ENCODE data around the gene RNASE4.
"Not testable (repeated sequence)": the region's sequence is repeated elsewhere in the genome, so short reads cannot be mapped to it uniquely, and the experiment has no call there.

RNASE4 gene

DNA sequence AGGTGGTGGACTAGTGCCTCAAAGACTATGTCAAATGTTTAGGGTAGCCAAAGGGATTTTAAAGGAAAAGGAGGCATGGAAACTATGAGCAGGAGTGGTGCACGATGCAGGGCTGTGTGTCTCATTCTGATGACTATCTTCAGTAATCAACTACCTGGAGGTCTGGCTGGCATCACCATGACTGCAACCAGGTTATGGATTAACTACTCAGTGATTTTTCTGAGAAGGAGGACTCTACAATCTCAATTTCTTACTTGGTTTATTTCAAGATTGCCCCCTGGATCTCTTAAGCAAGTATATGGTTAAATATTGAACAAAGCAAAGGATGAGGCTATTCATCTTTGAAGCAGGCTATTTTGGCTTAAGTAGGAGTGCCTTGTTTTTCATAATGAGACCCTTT lies 42.2 kb downstream of the RNASE4 start:
- no peak overlapping the region for H3K4me3 ChIP-seq (replicated peaks in 1 of 2; ENCODE audit: low read depth in 2 of 2, low read length in 2 of 2)
- no peak for DNase-seq (ENCODE audit: low read depth in 2 of 2)
- TF ChIP-seq, protein P1, sequence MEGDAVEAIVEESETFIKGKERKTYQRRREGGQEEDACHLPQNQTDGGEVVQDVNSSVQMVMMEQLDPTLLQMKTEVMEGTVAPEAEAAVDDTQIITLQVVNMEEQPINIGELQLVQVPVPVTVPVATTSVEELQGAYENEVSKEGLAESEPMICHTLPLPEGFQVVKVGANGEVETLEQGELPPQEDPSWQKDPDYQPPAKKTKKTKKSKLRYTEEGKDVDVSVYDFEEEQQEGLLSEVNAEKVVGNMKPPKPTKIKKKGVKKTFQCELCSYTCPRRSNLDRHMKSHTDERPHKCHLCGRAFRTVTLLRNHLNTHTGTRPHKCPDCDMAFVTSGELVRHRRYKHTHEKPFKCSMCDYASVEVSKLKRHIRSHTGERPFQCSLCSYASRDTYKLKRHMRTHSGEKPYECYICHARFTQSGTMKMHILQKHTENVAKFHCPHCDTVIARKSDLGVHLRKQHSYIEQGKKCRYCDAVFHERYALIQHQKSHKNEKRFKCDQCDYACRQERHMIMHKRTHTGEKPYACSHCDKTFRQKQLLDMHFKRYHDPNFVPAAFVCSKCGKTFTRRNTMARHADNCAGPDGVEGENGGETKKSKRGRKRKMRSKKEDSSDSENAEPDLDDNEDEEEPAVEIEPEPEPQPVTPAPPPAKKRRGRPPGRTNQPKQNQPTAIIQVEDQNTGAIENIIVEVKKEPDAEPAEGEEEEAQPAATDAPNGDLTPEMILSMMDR (IDR thresholded peaks at IDR 0.05; ENCODE audit: low read depth, low read length), result no peak

DNA sequence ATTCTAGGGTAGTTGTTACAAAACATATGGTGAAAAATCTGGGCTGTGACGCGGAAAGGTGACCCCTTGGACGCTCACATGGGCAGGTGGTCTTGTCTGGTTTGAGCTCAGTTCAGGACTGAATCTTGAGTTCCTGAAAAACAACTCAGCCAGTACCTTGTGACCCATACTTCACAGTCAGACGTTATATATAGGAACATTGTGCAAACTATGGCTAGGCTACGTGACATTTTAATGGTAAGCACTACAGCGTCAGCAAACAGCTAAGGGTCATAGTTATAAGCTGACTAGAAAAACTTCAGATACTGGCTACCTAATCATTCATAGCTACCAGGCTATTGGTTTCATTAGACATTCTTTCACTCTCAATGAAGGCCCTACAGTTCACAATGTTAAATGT lies 46.5 kb downstream of the RNASE4 start:
- DNase-seq (ENCODE audit: low read depth in 2 of 2), result no peak
- no peak overlapping the region for H3K4me3 ChIP-seq (replicated peaks in 1 of 2; ENCODE audit: low read depth in 2 of 2, low read length in 2 of 2)
- TF ChIP-seq, protein P1 (IDR thresholded peaks at IDR 0.05; ENCODE audit: low read depth, low read length), result no peak

DNA sequence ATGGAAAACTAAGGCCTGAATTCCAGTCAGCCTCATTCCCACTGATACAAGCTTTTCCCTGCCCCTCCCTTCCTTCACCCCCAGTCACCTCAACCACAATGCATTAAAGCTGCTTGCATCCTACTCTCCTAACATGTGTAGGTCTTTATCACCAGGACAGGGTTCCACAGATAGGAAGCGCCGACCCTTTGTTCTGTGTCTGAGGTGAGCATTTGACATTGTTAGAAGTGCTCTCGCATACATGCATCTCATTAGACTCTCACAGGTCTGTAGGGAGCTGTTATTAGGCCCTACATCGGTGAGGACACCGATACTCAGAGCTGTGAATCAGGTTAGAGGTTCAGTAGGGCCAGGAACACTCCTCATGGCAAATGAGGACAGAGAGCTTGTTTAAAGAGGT lies 48.1 kb downstream of the RNASE4 start:
- H3K4me3 ChIP-seq (replicated peaks in 1 of 2; ENCODE audit: low read depth in 2 of 2, low read length in 2 of 2), result no peak overlapping the region
- DNase-seq (ENCODE audit: low read depth in 2 of 2), result no peak
- TF ChIP-seq, protein P1 (IDR thresholded peaks at IDR 0.05; ENCODE audit: low read depth, low read length), result no peak

DNA sequence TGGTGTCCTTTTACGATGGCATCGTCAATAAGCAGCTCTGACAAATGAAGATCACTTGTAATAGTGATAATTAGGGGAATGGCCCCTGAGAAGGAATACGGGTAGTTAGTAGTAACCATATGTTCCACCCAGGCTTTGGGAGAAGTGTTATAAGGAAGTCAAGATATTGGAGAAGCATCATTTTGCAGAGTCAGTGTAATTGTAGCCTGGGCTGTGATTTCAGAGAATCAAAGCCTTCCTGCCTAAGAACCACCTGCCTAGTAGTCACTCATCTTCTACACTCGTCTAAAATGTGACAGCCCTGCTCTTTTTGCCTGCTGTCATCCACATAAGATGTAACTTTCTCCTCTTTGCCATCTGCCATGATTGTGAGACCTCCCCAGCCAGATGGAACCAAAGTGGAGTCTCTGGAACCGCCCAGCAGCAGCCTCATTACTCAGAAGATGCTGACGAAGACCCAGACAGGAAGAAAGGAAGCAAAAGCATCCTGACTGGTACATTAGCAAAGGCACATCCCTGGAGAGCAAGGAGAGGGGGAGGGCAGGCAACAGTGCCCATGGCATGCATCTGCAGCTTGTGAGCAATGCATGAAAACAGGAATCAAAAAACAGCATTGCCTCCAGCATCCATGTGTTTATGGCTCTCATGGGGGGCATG lies 48.7 kb downstream of the RNASE4 start:
- no peak for DNase-seq (ENCODE audit: low read depth in 2 of 2)
- no peak overlapping the region for H3K4me3 ChIP-seq (replicated peaks in 1 of 2; ENCODE audit: low read depth in 2 of 2, low read length in 2 of 2)
- TF ChIP-seq, protein P1 (IDR thresholded peaks at IDR 0.05; ENCODE audit: low read depth, low read length), result no peak

DNA sequence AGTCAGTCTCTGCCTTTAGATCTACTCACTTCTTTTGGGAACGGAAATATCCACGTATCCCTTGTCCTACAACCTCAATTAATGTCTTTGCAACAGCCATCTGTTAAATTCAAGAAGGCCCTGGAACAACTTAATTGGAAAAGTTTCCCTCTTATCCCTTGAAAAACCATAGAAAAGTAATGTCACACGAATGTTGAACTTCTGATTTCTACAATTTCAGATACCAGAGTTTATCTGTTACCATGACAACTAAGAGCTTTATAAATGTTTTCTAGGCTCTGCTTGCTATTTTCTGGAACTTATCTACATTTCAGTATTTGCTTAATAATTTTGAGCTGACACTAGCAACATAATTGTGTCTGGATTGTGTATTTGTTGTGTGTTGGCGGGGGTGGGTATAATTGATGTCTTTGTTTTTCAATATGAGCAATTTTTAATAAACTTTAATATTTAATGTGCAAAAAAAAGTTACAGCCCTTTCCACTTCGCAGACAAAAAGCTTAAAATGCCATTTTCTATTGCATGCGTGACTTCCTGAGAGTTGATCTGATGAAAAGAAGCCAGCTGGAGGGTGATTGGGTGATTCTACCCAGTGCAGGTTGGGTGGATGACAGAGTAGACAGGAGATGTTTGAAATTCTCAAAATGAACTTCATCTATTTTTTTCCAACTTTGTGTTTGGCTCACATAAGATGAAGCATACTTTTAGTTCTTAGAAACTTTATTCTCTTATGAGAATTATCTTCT lies 49.5 kb downstream of the RNASE4 start:
- no peak for DNase-seq (ENCODE audit: low read depth in 2 of 2)
- TF ChIP-seq, protein P1 (IDR thresholded peaks at IDR 0.05; ENCODE audit: low read depth, low read length), result no peak

DNA sequence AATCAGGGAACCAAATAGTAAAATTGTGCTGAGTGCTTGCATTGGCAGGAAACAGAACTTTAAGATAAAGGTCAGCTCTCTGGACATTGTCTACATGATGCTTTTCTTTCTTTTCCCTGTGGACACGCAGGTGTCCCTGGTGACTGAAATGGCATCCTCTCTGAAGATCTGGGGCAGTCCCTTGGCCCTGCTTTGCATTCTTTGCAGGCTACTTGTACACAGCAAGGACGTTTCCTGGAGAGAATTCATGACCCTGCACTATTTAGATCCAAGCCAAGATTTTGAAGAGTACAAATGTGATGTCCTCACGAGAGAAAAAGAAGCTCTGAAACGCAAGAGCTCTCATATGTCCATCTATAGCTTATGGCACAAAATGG lies 50.1 kb downstream of the RNASE4 start:
- no peak for DNase-seq (ENCODE audit: low read depth in 2 of 2)
- no peak overlapping the region for H3K4me3 ChIP-seq (replicated peaks in 1 of 2; ENCODE audit: low read depth in 2 of 2, low read length in 2 of 2)
- TF ChIP-seq, protein P1 (IDR thresholded peaks at IDR 0.05; ENCODE audit: low read depth, low read length), result no peak

More for the DNA sequence above, 49.5 kb downstream of the RNASE4 start:
- H3K4me3 ChIP-seq (replicated peaks in 1 of 2; ENCODE audit: low read depth in 2 of 2, low read length in 2 of 2), result no peak overlapping the region

DNA sequence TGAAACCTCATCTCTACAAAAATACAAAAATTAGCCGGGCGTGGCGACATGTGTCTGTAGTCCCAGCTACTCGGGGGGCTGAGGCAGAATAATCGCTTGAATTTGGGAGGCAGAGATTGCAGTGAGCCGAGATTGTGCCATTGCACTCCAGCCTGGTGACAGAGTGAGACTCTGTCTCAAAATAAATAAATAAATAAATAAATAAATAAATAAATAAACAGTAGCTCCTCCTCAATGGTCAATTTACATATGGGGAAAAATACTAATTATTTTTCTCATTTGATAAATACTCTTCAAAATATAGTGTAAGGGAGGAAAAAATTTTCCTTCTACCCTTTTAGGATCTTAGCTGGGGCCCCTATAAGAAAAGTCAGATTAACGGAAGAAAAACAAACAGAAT lies 53.9 kb downstream of the RNASE4 start:
- not testable (repeated sequence) for H3K4me3 ChIP-seq (replicated peaks in 1 of 2; ENCODE audit: low read depth in 2 of 2, low read length in 2 of 2); DNase-seq (ENCODE audit: low read depth in 2 of 2)

Data from cardiac fibroblast (primary cell).